Midbrain (tissue), 1 donor: ENCODE data around the gene WDR4.
"Not testable (repeated sequence)": the region's sequence is repeated elsewhere in the genome, so short reads cannot be mapped to it uniquely, and the experiment has no call there.

Source experiments
- DNase-seq: peaks from one replicate; lab custom pipeline; 2025; lab: John Stamatoyannopoulos, UW

WDR4 gene

GRCh38 chr21:42839271-42840231, 39.8 kb downstream of the WDR4 start:
- DNase-seq, result no peak

GRCh38 chr21:42838212-42838690, 41.1 kb downstream of the WDR4 start:
- not testable (repeated sequence) for DNase-seq

GRCh38 chr21:42837421-42838211, 41.7 kb downstream of the WDR4 start:
- no peak for DNase-seq

- DNase-seq, result no peak
Measured at GRCh38 chr21:42836767-42837301, 42.5 kb downstream of the WDR4 start.

GRCh38 chr21:42836402-42836666, 43.0 kb downstream of the WDR4 start:
- DNase-seq, result no peak

- DNase-seq, result no peak
Measured at GRCh38 chr21:42835611-42836401, 43.5 kb downstream of the WDR4 start.

- no peak for DNase-seq
Measured at GRCh38 chr21:42835211-42835610, 44.1 kb downstream of the WDR4 start.

GRCh38 chr21:42834726-42835191, 44.6 kb downstream of the WDR4 start:
- DNase-seq, result no peak

- no peak for DNase-seq
Measured at GRCh38 chr21:42833859-42834725, 45.2 kb downstream of the WDR4 start.

GRCh38 chr21:42833439-42833815, 45.9 kb downstream of the WDR4 start:
- DNase-seq, result peak; percentile 5

GRCh38 chr21:42832321-42832630, 47.1 kb downstream of the WDR4 start:
- DNase-seq, result not testable (repeated sequence)

- DNase-seq, result no peak
Measured at GRCh38 chr21:42830456-42831455, 48.6 kb downstream of the WDR4 start.

GRCh38 chr21:42829954-42830353, 49.4 kb downstream of the WDR4 start:
- no peak for DNase-seq

GRCh38 chr21:42829417-42829816, 49.9 kb downstream of the WDR4 start:
- DNase-seq, result no peak

- no peak for DNase-seq
Measured at GRCh38 chr21:42827588-42827987, 51.8 kb downstream of the WDR4 start.

- no peak for DNase-seq
Measured at GRCh38 chr21:42820616-42821465, 58.5 kb downstream of the WDR4 start.

GRCh38 chr21:42819861-42820615, 59.3 kb downstream of the WDR4 start:
- DNase-seq, result no peak

GRCh38 chr21:42818328-42818749, 61.0 kb downstream of the WDR4 start:
- DNase-seq, result no peak
